ENCODE data around the gene MRPL32.
"Not testable (repeated sequence)": the region's sequence is repeated elsewhere in the genome, so short reads cannot be mapped to it uniquely, and the experiment has no call there.

MRPL32 gene

GRCh38 chr7:42931834-42932651 is at the start of gene MRPL32, which contains the start of gene PSMA2:
Gene MRPL32, plus strand, starts transcription at chr7:42932376. Its CDS starts 11 bp downstream, at chr7:42932387.
Gene PSMA2, minus strand, starts transcription at chr7:42932174. Its CDS starts 16 bp downstream, at chr7:42932158.
- DNase-seq, result peak; percentile 98

GRCh38 chr7:42883950-42884349 is 48.2 kb upstream of the MRPL32 start:
- DNase-seq, result no peak

- DNase-seq, result not testable (repeated sequence)
Measured at GRCh38 chr7:42885183-42885582, 47.0 kb upstream of the MRPL32 start.

GRCh38 chr7:42886129-42886528 is 46.0 kb upstream of the MRPL32 start:
- DNase-seq, result no peak

- no peak for DNase-seq
Measured at GRCh38 chr7:42886893-42887505, 45.2 kb upstream of the MRPL32 start.

- DNase-seq, result no peak
Measured at GRCh38 chr7:42893346-42894240, 38.6 kb upstream of the MRPL32 start.

- DNase-seq, result no peak
Measured at GRCh38 chr7:42900842-42901241, 31.3 kb upstream of the MRPL32 start.

- DNase-seq, result no peak
Measured at GRCh38 chr7:42902331-42902730, 29.8 kb upstream of the MRPL32 start.

GRCh38 chr7:42906181-42906580 is 26.0 kb upstream of the MRPL32 start:
- DNase-seq, result no peak

GRCh38 chr7:42907316-42907715 is 24.9 kb upstream of the MRPL32 start:
- no peak for DNase-seq

- DNase-seq, result no peak
Measured at GRCh38 chr7:42910306-42910705, 21.9 kb upstream of the MRPL32 start.

GRCh38 chr7:42911454-42912447 is 20.4 kb upstream of the MRPL32 start, which contains the start of gene C7orf25:
Gene C7orf25, minus strand, starts transcription at chr7:42912070. Its CDS starts 1,170 bp downstream, at chr7:42910900.
- peak; percentile 90 for DNase-seq

GRCh38 chr7:42913591-42913990 is 18.6 kb upstream of the MRPL32 start:
- no peak for DNase-seq

- DNase-seq, result no peak
Measured at GRCh38 chr7:42914009-42914408, 18.2 kb upstream of the MRPL32 start.

GRCh38 chr7:42914421-42915045 is 17.6 kb upstream of the MRPL32 start:
- DNase-seq, result no peak

GRCh38 chr7:42915356-42915755 is 16.8 kb upstream of the MRPL32 start:
- no peak for DNase-seq

- no peak for DNase-seq
Measured at GRCh38 chr7:42922017-42922753, 10.0 kb upstream of the MRPL32 start.

GRCh38 chr7:42924223-42924838 is 7.8 kb upstream of the MRPL32 start:
- DNase-seq, result no peak

GRCh38 chr7:42925630-42926029 is 6.5 kb upstream of the MRPL32 start:
- no peak for DNase-seq

- DNase-seq, result no peak
Measured at GRCh38 chr7:42926204-42926603, 6.0 kb upstream of the MRPL32 start.
